GM15510 (cell line): ENCODE measurements around the gene CLMP.

Experiments
- POLR2A ChIP-seq: IDR thresholded peaks from 3 replicates; pipeline ENCODE4 v1.6.1; 2011; ENCODE audit warnings: borderline replicate concordance; ENCODE audit not compliant: insufficient read length; ENCODE audit errors: extremely low read depth

CLMP gene

GRCh38 chr11:123173040-123173855, 21.8 kb downstream of the CLMP start:
- no peak for TF ChIP-seq POLR2A

- no peak for TF ChIP-seq POLR2A
Measured at GRCh38 chr11:123170929-123171328, 24.1 kb downstream of the CLMP start.

GRCh38 chr11:123169821-123170220, 25.2 kb downstream of the CLMP start:
- no peak for TF ChIP-seq POLR2A

- no peak for TF ChIP-seq POLR2A
Measured at GRCh38 chr11:123168955-123169484, 26.0 kb downstream of the CLMP start.

GRCh38 chr11:123168241-123168640, 26.8 kb downstream of the CLMP start:
- TF ChIP-seq POLR2A: no peak

GRCh38 chr11:123166071-123166559, 28.9 kb downstream of the CLMP start:
- TF ChIP-seq POLR2A: no peak

- TF ChIP-seq POLR2A: no peak
Measured at GRCh38 chr11:123164732-123165450, 30.2 kb downstream of the CLMP start.

- TF ChIP-seq POLR2A: no peak
Measured at GRCh38 chr11:123163621-123164020, 31.4 kb downstream of the CLMP start.

- no peak for TF ChIP-seq POLR2A
Measured at GRCh38 chr11:123161376-123162030, 33.5 kb downstream of the CLMP start.

- TF ChIP-seq POLR2A: no peak
Measured at GRCh38 chr11:123159183-123159857, 35.7 kb downstream of the CLMP start.

- TF ChIP-seq POLR2A: no peak
Measured at GRCh38 chr11:123158033-123159003, 36.7 kb downstream of the CLMP start.

- TF ChIP-seq POLR2A: no peak
Measured at GRCh38 chr11:123152951-123153350, 42.1 kb downstream of the CLMP start.

GRCh38 chr11:123151796-123152195, 43.3 kb downstream of the CLMP start:
- no peak for TF ChIP-seq POLR2A

GRCh38 chr11:123151366-123151765, 43.7 kb downstream of the CLMP start:
- TF ChIP-seq POLR2A: no peak

- TF ChIP-seq POLR2A: no peak
Measured at GRCh38 chr11:123150882-123151281, 44.2 kb downstream of the CLMP start.
